ENCODE data around the gene CADPS. TPM values are rescaled to one million over a fixed set of nuclear protein-coding genes. Genes with fewer than 3 reads are reported as not detected.

CADPS gene
- total and polyA plus RNA-seq, 4 donors = 0.13 to 3.6 (median 0.49) TPM

GRCh38 chr3:62462104-62462762 lies 413.0 kb downstream of the CADPS start:
- Histone ChIP-seq H3K4me1 (ENCODE audit: control insufficient read depth in 5 of 5, insufficient read depth in 5 of 5, low read length in 5 of 5) (no peaks in the 10 kb centered on the region), H3K9me3 (ENCODE audit: control insufficient read depth in 4 of 4, insufficient read depth in 3 of 4, low read length in 3 of 4) (no peaks in the 10 kb centered on the region), H3K36me3 (ENCODE audit: control insufficient read depth in 4 of 4, insufficient read depth in 4 of 4, low read length in 4 of 4) (no peaks in the 10 kb centered on the region), H3K9ac (ENCODE audit: insufficient read depth in 1 of 2, low read length in 2 of 2) (no peak overlapping the region), H3K27me3 (ENCODE audit: control insufficient read depth in 3 of 3, insufficient read depth in 3 of 3, low read length in 2 of 3) (peaks cover 0 to 13% (median 5%) of the 10 kb centered on the region in 3 donors), H3K4me3 (no peak overlapping the region), H3K27ac (ENCODE audit: low read depth in 1 of 2, low read length in 1 of 2) (no peak overlapping the region)
- 81 to 83% methylated on average over 19 of the region's 19 CpGs for WGBS, 2 donors
- TF ChIP-seq CTCF (IDR thresholded peaks at IDR 0.05; ENCODE audit: control extremely low read depth, extremely low read depth) = no peak
- no peak for ATAC-seq (ENCODE audit: insufficient read depth, low FRiP score)
- DNase-seq = no peak

GRCh38 chr3:62454916-62455315 lies 420.3 kb downstream of the CADPS start:
- DNase-seq (no peak), ATAC-seq (ENCODE audit: insufficient read depth, low FRiP score) (no peak)
- WGBS, 2 donors = 55% methylated on average over 4 of the region's 4 CpGs
- H3K4me1 ChIP-seq (ENCODE audit: control insufficient read depth in 5 of 5, insufficient read depth in 5 of 5, low read length in 5 of 5) = no peaks in the 10 kb centered on the region
- TF ChIP-seq CTCF (IDR thresholded peaks at IDR 0.05; ENCODE audit: control extremely low read depth, extremely low read depth) = no peak
- H3K4me3 ChIP-seq = no peak overlapping the region
- peaks cover 3 to 5% (median 3%) of the 10 kb centered on the region in 3 donors for H3K27me3 ChIP-seq (ENCODE audit: control insufficient read depth in 3 of 3, insufficient read depth in 3 of 3, low read length in 2 of 3)
- peaks cover 0 to 1% (median 0%) of the 10 kb centered on the region in 4 donors for H3K9me3 ChIP-seq (ENCODE audit: control insufficient read depth in 4 of 4, insufficient read depth in 3 of 4, low read length in 3 of 4)
- H3K27ac ChIP-seq (ENCODE audit: low read depth in 1 of 2, low read length in 1 of 2) = no peak overlapping the region
- no peaks in the 10 kb centered on the region for H3K36me3 ChIP-seq (ENCODE audit: control insufficient read depth in 4 of 4, insufficient read depth in 4 of 4, low read length in 4 of 4)
- H3K9ac ChIP-seq (ENCODE audit: insufficient read depth in 1 of 2, low read length in 2 of 2) = no peak overlapping the region

- Histone ChIP-seq H3K36me3 (ENCODE audit: control insufficient read depth in 4 of 4, insufficient read depth in 4 of 4, low read length in 4 of 4) (no peaks in the 10 kb centered on the region), H3K4me3 (no peak overlapping the region), H3K4me1 (ENCODE audit: control insufficient read depth in 5 of 5, insufficient read depth in 5 of 5, low read length in 5 of 5) (no peaks in the 10 kb centered on the region), H3K9ac (ENCODE audit: insufficient read depth in 1 of 2, low read length in 2 of 2) (no peak overlapping the region), H3K27me3 (ENCODE audit: control insufficient read depth in 3 of 3, insufficient read depth in 3 of 3, low read length in 2 of 3) (peaks cover 3 to 5% (median 3%) of the 10 kb centered on the region in 3 donors), H3K9me3 (ENCODE audit: control insufficient read depth in 4 of 4, insufficient read depth in 3 of 4, low read length in 3 of 4) (peaks cover 0 to 1% (median 0%) of the 10 kb centered on the region in 4 donors), H3K27ac (ENCODE audit: low read depth in 1 of 2, low read length in 1 of 2) (no peak overlapping the region)
- no peak for TF ChIP-seq CTCF (IDR thresholded peaks at IDR 0.05; ENCODE audit: control extremely low read depth, extremely low read depth)
- ATAC-seq (ENCODE audit: insufficient read depth, low FRiP score) (no peak), DNase-seq (no peak)
- 85 to 88% methylated on average over 6 of the region's 6 CpGs for WGBS, 2 donors
These were observed 421.8 kb downstream of the CADPS start for GRCh38 chr3:62453448-62453847.

All from lung (tissue), 12 donors.